SU-DHL-6 (cell line): Measurements from ENCODE around the gene STUB1.

Source experiments
- H2AFZ ChIP-seq: fragments of 200-600 bp; sonication (generic); 2 replicates; pipeline ENCODE4 v1.6.1; 2014; ENCODE audit warnings: low read depth, mild to moderate bottlenecking, moderate library complexity, mixed read lengths, antibody characterized with exemption, low read length; ENCODE audit not compliant: severe bottlenecking
- H3F3A ChIP-seq: fragments of 200-600 bp; shearing (Covaris generic); 2 replicates; pipeline ENCODE4 v1.6.0; 2016; ENCODE audit warnings: antibody characterized with exemption, mild to moderate bottlenecking; ENCODE audit not compliant: insufficient read depth
- H3K27ac ChIP-seq: fragments of 200-600 bp; sonication (generic); 2 replicates; pipeline ENCODE4 v1.5.1; 2016; ENCODE audit warnings: low read depth, mild to moderate bottlenecking, low read length, moderate library complexity, mixed read lengths
- H3K27me3 ChIP-seq: fragments of 200-600 bp; sonication (generic), shearing (Covaris generic); 2 replicates; pipeline ENCODE4 v1.6.0; 2014; ENCODE audit warnings: mild to moderate bottlenecking, low read length
- H3K36me3 ChIP-seq: fragments of 200-600 bp; sonication (generic); 2 replicates; pipeline ENCODE4 v1.6.1; 2014; ENCODE audit warnings: mild to moderate bottlenecking, low read length, mixed read lengths
- H3K4me2 ChIP-seq: fragments of 300-600, 200-600 bp; shearing (Covaris generic), sonication (generic); 2 replicates; pipeline ENCODE4 v1.6.0; 2014; ENCODE audit warnings: low read length, low read depth, mild to moderate bottlenecking; ENCODE audit not compliant: poor library complexity, severe bottlenecking
- H3K4me3 ChIP-seq: fragments of 200-600 bp; sonication (generic); 2 replicates; pipeline ENCODE4 v1.5.1; 2014; ENCODE audit warnings: antibody characterized with exemption, low read length, mild to moderate bottlenecking, mixed read lengths; ENCODE audit not compliant: insufficient read depth, poor library complexity, severe bottlenecking
- H3K79me2 ChIP-seq: fragments of 200-600 bp; sonication (generic); 2 replicates; pipeline ENCODE4 v1.6.1; 2014; ENCODE audit warnings: mild to moderate bottlenecking, low read length, moderate library complexity; ENCODE audit not compliant: insufficient read depth
- H3K9ac ChIP-seq: fragments of 200-600 bp; sonication (generic); 2 replicates; pipeline ENCODE4 v1.7.0; 2014; ENCODE audit warnings: mild to moderate bottlenecking, low read length
- H3K9me2 ChIP-seq: fragments of 200-600 bp; sonication (generic); replicated peaks from 2 replicates; pipeline ENCODE4 v1.6.1; 2014; ENCODE audit warnings: low read length; ENCODE audit not compliant: insufficient read depth
- H3K9me3 ChIP-seq: fragments of 200-600 bp; sonication (generic); 2 replicates; pipeline ENCODE4 v1.6.1; 2014; ENCODE audit warnings: low read length, mixed read lengths; ENCODE audit not compliant: insufficient read depth
- H4K20me1 ChIP-seq: fragments of 200-600 bp; sonication (generic); 2 replicates; pipeline ENCODE4 v1.6.1; 2014; ENCODE audit warnings: low read depth, mild to moderate bottlenecking, antibody characterized with exemption, low read length, moderate library complexity, mixed read lengths
- EZH2phosphoT487 ChIP-seq: fragments of 200-600 bp; sonication (generic), shearing (Covaris generic); conservative IDR thresholded peaks from 2 replicates; pipeline ENCODE4 v1.6.1; 2018; ENCODE audit warnings: mild to moderate bottlenecking, antibody characterized with exemption, low read length, moderate library complexity, mixed read lengths
- TF ChIP-seq, protein P1 (sequence below): fragments of 200-600 bp; sonication (generic); IDR thresholded peaks from one replicate; pipeline ENCODE4 v1.5.1; 2017; ENCODE audit warnings: antibody characterized with exemption, mild to moderate bottlenecking, low read length, moderate library complexity; ENCODE audit not compliant: insufficient read depth, poor library complexity, severe bottlenecking

Gene STUB1

DNA sequence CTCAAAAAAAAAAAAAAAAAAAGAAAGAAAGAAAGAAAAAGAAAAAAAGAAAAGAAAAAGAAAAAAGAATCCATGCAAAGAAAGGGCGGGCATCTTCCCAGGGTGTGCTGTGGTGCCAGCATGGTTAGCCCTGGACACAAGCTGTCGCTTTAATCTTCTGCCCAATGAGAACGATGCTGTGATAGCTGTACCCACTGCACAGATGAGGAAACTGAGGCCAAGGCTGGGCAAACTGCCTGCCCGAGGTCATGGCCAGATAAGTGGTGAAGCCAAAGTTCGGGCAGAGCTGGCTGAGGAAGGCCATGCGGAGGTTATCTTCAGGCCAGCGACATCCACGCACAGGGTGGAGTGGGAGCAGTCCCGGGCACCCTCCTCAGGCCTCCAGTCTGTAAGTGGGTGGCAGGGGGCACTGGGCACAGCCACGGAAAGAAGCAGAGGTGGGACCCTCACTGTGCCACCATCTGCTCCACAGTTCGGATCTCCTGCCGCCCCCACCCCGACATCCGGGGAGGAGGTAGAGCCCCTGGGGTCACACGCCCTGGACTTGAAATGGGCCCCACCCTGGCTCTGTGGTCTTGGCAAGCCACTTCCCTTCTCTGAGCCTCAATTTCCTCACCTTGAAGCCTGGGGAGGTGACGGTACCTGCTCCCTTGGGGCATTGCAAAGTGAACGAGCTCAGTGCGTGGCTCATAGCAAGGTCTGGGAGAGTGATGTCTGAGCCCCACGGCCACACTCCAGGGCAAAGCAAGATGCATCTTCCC is 18.9 kb downstream of the STUB1 start:
- Histone ChIP-seq H3K36me3 (no peaks in the 10 kb centered on the region), H3K9ac (no peak overlapping the region), H3K9me3 (no peaks in the 10 kb centered on the region), H3K79me2 (no peaks in the 10 kb centered on the region), H4K20me1 (no peaks in the 10 kb centered on the region), H3K27ac (no peak overlapping the region), H3K4me3 (no peak overlapping the region), H3K27me3 (no peaks in the 10 kb centered on the region), H3K4me2 (no peak overlapping the region), H3F3A (no peaks in the 10 kb centered on the region), H3K9me2 (no peaks in the 10 kb centered on the region), H2AFZ (no peak overlapping the region)
- TF ChIP-seq, protein P1, sequence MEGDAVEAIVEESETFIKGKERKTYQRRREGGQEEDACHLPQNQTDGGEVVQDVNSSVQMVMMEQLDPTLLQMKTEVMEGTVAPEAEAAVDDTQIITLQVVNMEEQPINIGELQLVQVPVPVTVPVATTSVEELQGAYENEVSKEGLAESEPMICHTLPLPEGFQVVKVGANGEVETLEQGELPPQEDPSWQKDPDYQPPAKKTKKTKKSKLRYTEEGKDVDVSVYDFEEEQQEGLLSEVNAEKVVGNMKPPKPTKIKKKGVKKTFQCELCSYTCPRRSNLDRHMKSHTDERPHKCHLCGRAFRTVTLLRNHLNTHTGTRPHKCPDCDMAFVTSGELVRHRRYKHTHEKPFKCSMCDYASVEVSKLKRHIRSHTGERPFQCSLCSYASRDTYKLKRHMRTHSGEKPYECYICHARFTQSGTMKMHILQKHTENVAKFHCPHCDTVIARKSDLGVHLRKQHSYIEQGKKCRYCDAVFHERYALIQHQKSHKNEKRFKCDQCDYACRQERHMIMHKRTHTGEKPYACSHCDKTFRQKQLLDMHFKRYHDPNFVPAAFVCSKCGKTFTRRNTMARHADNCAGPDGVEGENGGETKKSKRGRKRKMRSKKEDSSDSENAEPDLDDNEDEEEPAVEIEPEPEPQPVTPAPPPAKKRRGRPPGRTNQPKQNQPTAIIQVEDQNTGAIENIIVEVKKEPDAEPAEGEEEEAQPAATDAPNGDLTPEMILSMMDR, result no peak
- no peak for TF ChIP-seq EZH2phosphoT487

DNA sequence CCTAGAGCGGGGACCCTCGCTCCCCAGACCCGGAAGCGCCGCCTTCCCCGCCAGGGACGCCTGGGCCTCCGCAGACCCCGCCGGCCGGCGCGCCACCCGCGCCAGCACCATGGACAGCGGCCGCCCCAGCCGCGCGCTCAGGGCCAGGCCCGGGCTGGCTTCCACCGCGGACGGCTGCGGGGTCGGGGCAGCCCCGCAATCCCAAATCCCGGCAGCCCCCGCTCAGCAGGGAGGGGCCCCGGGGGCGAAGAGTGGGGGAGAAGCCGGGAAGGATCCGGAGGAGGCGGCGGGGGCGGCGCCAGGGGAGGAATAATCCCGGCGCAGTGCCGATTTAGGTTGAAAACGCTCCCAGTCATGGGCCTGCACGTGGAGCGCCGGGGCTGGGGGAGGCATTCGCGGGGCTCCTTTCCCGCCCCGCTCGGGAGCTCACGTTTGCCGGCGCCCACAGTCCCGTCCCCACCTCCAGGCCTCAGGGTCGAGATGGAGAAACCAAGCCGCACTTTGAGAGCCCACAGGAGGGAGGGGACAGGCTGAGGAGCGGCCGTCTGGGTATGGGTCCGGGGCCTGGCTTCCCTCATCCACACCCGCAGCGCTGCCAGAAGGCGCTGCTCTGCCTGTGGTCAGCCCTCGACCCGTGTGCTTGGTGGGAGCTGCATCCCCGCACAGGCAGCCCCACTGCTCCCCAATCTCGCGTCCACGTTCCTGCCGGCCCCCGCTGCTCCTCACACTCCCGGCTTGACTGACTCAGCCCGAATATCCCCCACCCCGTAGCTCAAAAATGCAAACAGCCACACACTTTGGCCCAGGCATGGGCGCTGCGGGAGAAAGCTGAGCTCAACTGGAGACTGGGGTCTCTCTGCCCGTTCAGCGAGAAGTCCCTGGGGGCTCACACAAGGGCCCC is 20.7 kb downstream of the STUB1 start:
- H4K20me1 ChIP-seq, result no peaks in the 10 kb centered on the region
- no peak overlapping the region for H3K4me2 ChIP-seq

DNA sequence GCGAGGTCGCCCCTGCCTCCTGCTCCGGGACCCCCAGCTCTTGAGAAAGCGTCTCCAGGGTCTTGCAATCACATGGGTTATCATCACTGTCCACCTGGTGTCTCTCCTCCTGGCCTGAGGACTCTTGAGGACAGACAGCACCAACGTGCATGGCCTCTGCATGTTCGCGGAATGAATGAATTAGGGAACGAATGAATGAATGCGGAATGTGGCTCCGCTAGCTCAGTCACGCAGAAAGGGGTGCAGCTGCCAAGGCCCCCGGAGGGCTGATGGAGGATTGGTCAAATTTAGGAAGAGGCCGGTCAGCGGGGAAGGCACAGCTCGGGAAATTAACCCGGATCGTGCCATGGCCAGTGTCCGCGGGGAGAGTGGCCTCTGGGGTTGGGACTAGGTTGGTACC is 22.1 kb downstream of the STUB1 start:
- Histone ChIP-seq H3K4me2 (no peak overlapping the region), H3F3A (no peaks in the 10 kb centered on the region), H4K20me1 (no peaks in the 10 kb centered on the region), H3K27ac (no peak overlapping the region), H3K9me3 (no peaks in the 10 kb centered on the region), H3K4me3 (no peak overlapping the region), H3K27me3 (no peaks in the 10 kb centered on the region), H3K36me3 (no peaks in the 10 kb centered on the region), H3K9me2 (no peaks in the 10 kb centered on the region), H3K79me2 (no peaks in the 10 kb centered on the region), H3K9ac (no peak overlapping the region), H2AFZ (no peak overlapping the region)
- TF ChIP-seq, protein P1, result no peak
- no peak for TF ChIP-seq EZH2phosphoT487

More for the DNA sequence above, 20.7 kb downstream of the STUB1 start:
- H3K9me3 ChIP-seq, result no peaks in the 10 kb centered on the region
- H3K9me2 ChIP-seq, result no peaks in the 10 kb centered on the region
- H3K36me3 ChIP-seq, result no peaks in the 10 kb centered on the region
- no peak overlapping the region for H3K4me3 ChIP-seq
- no peak for TF ChIP-seq EZH2phosphoT487
- TF ChIP-seq, protein P1, result no peak
- H3K79me2 ChIP-seq, result no peaks in the 10 kb centered on the region
- H3K27me3 ChIP-seq, result no peaks in the 10 kb centered on the region
- no peak overlapping the region for H2AFZ ChIP-seq
- no peak overlapping the region for H3K9ac ChIP-seq
- no peaks in the 10 kb centered on the region for H3F3A ChIP-seq
- no peak overlapping the region for H3K27ac ChIP-seq
